Spleen (tissue), 7 donors: ENCODE data around the gene ITIH4.

Source experiments
- POLR2A ChIP-seq, 3 donors: fragments of 450-650 bp; IDR thresholded peaks; one replicate each; pipeline ENCODE4 v1.5.1; 2017; ENCODE audit warnings: antibody characterized with exemption in 3 of 3, mild to moderate bottlenecking in 1 of 3
- POLR2AphosphoS5 ChIP-seq, 3 donors: sonication (generic); formaldehyde crosslinking; IDR thresholded peaks; one replicate each; pipeline ENCODE4 v1.5.1; 2017; ENCODE audit warnings: antibody characterized with exemption in 3 of 3
- TF ChIP-seq, protein P1 (sequence below), 11 experiments: fragments of 200-600 bp in 7 of 11; fragments of 450-650 bp in 4 of 11; sonication (generic) in 4 of 11; IDR thresholded peaks in 8 of 11; conservative IDR thresholded peaks in 3 of 11; 1 replicate in 7 of 11; 2 replicates in 4 of 11; pipeline versions ENCODE4 v1.4.0 to v1.8.0; 2016 to 2021; ENCODE audit warnings: antibody characterized with exemption in 11 of 11, inconsistent platforms in 4 of 11, mild to moderate bottlenecking in 1 of 11
- donor health status: DM: no; HTN: no; CAD: no; lungs with moderate emphysema.
- donor health status: DM: no; HTN: no; CAD: no.
- donor health status: DM: no; HTN: no; CAD: no.

GRCh38 chr3:52787672-52788625 is 42.5 kb downstream of the ITIH4 start:
- TF ChIP-seq, protein P1, sequence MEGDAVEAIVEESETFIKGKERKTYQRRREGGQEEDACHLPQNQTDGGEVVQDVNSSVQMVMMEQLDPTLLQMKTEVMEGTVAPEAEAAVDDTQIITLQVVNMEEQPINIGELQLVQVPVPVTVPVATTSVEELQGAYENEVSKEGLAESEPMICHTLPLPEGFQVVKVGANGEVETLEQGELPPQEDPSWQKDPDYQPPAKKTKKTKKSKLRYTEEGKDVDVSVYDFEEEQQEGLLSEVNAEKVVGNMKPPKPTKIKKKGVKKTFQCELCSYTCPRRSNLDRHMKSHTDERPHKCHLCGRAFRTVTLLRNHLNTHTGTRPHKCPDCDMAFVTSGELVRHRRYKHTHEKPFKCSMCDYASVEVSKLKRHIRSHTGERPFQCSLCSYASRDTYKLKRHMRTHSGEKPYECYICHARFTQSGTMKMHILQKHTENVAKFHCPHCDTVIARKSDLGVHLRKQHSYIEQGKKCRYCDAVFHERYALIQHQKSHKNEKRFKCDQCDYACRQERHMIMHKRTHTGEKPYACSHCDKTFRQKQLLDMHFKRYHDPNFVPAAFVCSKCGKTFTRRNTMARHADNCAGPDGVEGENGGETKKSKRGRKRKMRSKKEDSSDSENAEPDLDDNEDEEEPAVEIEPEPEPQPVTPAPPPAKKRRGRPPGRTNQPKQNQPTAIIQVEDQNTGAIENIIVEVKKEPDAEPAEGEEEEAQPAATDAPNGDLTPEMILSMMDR (IDR thresholded peaks at IDR 0.05 in 8 of 11, conservative IDR thresholded peaks at IDR 0.05 in 3 of 11), result no peak
- no peak for TF ChIP-seq POLR2A (IDR thresholded peaks at IDR 0.05)
- TF ChIP-seq POLR2AphosphoS5 (IDR thresholded peaks at IDR 0.05), result peak; percentile 20 to 46 (median 41)
